ENCODE data around the gene ASIC2. TPM values are rescaled to one million over a fixed set of nuclear protein-coding genes. Genes with fewer than 3 reads are reported as not detected.
"Not testable (repeated sequence)": the region's sequence is repeated elsewhere in the genome, so short reads cannot be mapped to it uniquely, and the experiment has no call there.

The ASIC2 gene
- total RNA-seq, 2 experiments from 2014 or later: not detected

- TF ChIP-seq, protein P1, sequence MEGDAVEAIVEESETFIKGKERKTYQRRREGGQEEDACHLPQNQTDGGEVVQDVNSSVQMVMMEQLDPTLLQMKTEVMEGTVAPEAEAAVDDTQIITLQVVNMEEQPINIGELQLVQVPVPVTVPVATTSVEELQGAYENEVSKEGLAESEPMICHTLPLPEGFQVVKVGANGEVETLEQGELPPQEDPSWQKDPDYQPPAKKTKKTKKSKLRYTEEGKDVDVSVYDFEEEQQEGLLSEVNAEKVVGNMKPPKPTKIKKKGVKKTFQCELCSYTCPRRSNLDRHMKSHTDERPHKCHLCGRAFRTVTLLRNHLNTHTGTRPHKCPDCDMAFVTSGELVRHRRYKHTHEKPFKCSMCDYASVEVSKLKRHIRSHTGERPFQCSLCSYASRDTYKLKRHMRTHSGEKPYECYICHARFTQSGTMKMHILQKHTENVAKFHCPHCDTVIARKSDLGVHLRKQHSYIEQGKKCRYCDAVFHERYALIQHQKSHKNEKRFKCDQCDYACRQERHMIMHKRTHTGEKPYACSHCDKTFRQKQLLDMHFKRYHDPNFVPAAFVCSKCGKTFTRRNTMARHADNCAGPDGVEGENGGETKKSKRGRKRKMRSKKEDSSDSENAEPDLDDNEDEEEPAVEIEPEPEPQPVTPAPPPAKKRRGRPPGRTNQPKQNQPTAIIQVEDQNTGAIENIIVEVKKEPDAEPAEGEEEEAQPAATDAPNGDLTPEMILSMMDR (IDR thresholded peaks at IDR 0.05): no peak
Measured at GRCh38 chr17:32995416-32996045, 297.6 kb downstream of the ASIC2 start.

DNA sequence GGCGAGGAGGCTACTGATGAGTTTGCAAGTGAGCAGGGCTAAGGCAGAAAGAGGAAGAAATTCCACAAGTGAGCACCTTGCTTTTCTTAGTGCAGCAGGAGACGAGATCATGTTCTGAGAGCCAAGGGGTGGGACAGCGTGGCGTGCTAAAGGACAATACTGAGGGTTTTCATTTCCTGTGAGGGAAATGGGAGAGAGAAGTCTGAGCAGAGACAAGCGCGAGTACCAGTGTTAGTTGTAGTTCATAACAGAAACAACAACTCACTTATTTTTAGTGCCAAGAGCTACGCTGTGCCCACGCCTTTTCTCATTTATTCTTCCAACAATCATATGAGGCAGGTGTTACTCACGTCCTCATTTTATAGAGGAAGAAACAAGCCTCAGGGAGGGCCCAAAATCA is 299.1 kb downstream of the ASIC2 start:
- peaks cover 4% of the 10 kb centered on the region for H3K9me3 Mint-ChIP-seq
- TF ChIP-seq, protein P1 (IDR thresholded peaks at IDR 0.05): no peak

More at GRCh38 chr17:32995416-32996045, 297.6 kb downstream of the ASIC2 start:
- CTCF ChIA-PET: interaction anchor here (1.4 kb wide), 1 partner anchor 212 kb away, joined by 4 read pairs; no protein-coding TSS in a partner anchor
- Mint-ChIP-seq H3K4me1 (ENCODE audit: low read depth) (peaks cover 2% of the 10 kb centered on the region), H3K27ac (no peak overlapping the region), H3K27me3 (peaks cover 25% of the 10 kb centered on the region), H3K4me3 (no peak overlapping the region), H3K36me3 (ENCODE audit: low read depth) (no peaks in the 10 kb centered on the region), H3K9me3 (no peaks in the 10 kb centered on the region)
- intact Hi-C loops (cut with micrococcal nuclease): no loop called here
- DNase-seq (no peak), ATAC-seq (no peak)
- POLR2A ChIA-PET: no interaction called here

DNA sequence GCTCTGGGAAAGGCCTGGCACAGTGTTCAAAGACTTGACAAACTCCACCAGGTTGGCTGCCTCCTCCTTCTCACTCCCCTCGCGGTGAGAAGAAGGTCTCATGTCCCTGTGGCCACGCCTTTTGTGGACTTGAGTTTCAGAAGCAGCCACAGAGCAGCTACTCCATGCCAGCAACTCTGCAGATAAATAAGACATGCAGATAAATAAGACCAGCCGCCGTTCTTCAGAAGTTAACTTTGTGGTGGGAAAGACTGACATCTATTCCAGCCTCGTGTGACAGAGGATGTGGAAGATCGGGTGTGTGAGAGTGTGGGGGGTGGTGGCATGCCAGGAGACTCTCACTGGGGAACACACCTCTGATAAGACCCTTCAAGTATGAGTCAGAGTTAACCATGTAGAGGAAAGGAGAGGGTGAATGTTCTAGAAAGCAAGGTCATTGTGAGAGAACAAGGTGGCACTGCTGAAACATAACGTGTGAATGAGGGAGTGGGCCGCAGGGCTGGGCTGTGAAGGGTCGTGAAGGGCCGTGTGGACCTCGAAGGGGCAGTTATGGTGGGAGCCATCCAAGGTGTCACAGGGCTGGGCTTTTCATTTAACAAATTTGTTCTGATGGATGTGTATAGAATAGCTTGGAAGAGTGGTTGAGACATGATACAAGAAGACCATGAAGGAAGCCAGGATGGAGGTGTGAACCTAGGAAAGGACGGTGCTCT is 300.6 kb downstream of the ASIC2 start:
- H3K4me3 Mint-ChIP-seq: no peak overlapping the region
- POLR2A ChIA-PET: interaction anchor here (1.0 to 1.1 kb wide), 2 partner anchors 82 to 147 kb away, joined by 3 read pairs; no protein-coding TSS in a partner anchor
- H3K27ac Mint-ChIP-seq: no peak overlapping the region
- no peaks in the 10 kb centered on the region for H3K36me3 Mint-ChIP-seq (ENCODE audit: low read depth)
- ATAC-seq (no peak), DNase-seq (no peak)
- intact Hi-C loops (cut with micrococcal nuclease): no loop called here
- CTCF ChIA-PET: no interaction called here
- TF ChIP-seq, protein P1 (IDR thresholded peaks at IDR 0.05): no peak
- peaks cover 11% of the 10 kb centered on the region for H3K9me3 Mint-ChIP-seq
- H3K4me1 Mint-ChIP-seq (ENCODE audit: low read depth): no peaks in the 10 kb centered on the region
- peaks cover 9% of the 10 kb centered on the region for H3K27me3 Mint-ChIP-seq

More for the DNA sequence above, 299.1 kb downstream of the ASIC2 start:
- Mint-ChIP-seq H3K27me3 (peaks cover 18% of the 10 kb centered on the region), H3K4me1 (ENCODE audit: low read depth) (peaks cover 2% of the 10 kb centered on the region), H3K4me3 (no peak overlapping the region), H3K27ac (no peak overlapping the region), H3K36me3 (ENCODE audit: low read depth) (no peaks in the 10 kb centered on the region)
- DNase-seq (no peak), ATAC-seq (no peak)
- intact Hi-C loops (cut with micrococcal nuclease): no loop called here
- ChIA-PET CTCF (no interaction called here), POLR2A (no interaction called here)

DNA sequence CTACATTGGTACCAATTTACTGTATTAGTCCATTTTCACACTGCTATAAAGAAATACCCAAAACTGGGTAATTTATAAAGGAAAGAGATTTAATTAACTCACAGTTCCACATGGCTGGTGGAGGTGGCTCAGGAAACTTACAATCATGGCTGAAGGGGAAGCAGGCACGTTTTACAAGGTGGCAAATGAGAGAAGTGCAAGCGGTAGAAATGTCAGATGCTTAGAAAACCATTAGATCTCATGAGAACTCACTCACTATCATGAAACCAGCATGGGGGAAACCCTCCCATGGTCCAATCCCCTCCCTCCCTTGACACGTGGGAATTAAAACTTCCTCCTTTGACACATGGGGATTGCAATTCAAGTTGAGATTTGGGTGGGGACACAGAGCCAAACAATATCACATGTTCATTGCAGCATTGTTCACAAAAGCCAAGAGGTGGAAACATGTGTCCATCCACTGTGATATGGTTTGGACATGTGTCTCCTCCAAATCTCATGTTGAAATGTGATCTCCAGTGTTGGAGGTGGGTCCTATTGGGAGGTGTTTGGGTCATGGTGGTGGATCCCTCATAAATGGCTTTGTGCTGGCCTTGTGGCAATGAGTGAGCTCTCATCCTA is 304.5 kb downstream of the ASIC2 start:
- CTCF ChIA-PET: interaction anchor here (1.7 kb wide), 1 partner anchor 47 kb away, joined by 3 read pairs; no protein-coding TSS in a partner anchor
- H3K9me3 Mint-ChIP-seq: peaks cover 11% of the 10 kb centered on the region
- H3K27ac Mint-ChIP-seq: no peak overlapping the region
- no peak for ATAC-seq
- POLR2A ChIA-PET: no interaction called here
- intact Hi-C loops (cut with micrococcal nuclease): no loop called here
- DNase-seq: no peak
- no peaks in the 10 kb centered on the region for H3K4me1 Mint-ChIP-seq (ENCODE audit: low read depth)
- H3K36me3 Mint-ChIP-seq (ENCODE audit: low read depth): no peaks in the 10 kb centered on the region
- peaks cover 4% of the 10 kb centered on the region for H3K27me3 Mint-ChIP-seq
- no peak overlapping the region for H3K4me3 Mint-ChIP-seq
- TF ChIP-seq, protein P1 (IDR thresholded peaks at IDR 0.05): no peak

GRCh38 chr17:32987868-32988267 is 305.2 kb downstream of the ASIC2 start:
- H3K27ac Mint-ChIP-seq; ATAC-seq; POLR2A ChIA-PET; H3K4me3 Mint-ChIP-seq; H3K27me3 Mint-ChIP-seq; H3K36me3 Mint-ChIP-seq (ENCODE audit: low read depth); DNase-seq; H3K4me1 Mint-ChIP-seq (ENCODE audit: low read depth); intact Hi-C loops (cut with micrococcal nuclease): not testable (repeated sequence)
- CTCF ChIA-PET: interaction anchor here (0.9 kb wide), 1 partner anchor 10 kb away, joined by 3 read pairs; no protein-coding TSS in a partner anchor
- H3K9me3 Mint-ChIP-seq: peaks cover 11% of the 10 kb centered on the region

DNA sequence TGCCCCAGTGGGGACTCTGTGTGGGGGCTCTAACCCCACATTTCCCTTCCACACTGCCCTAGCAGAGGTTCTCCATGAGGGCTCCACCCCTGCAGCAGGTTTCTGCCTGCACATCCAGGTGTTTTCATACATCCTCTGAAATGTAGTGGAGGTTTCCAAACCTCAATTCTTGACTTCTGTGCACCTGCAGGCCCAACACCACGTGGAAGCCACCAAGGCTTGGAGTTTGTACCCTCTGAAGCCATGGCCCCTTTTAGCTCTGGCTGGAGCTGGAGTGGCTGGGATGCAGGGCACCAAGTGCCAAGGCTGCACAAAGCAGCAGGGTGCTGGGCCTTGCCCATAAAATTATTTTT is 305.7 kb downstream of the ASIC2 start:
- H3K27me3 Mint-ChIP-seq; POLR2A ChIA-PET; H3K4me1 Mint-ChIP-seq (ENCODE audit: low read depth); H3K4me3 Mint-ChIP-seq; ATAC-seq; intact Hi-C loops (cut with micrococcal nuclease); DNase-seq; H3K27ac Mint-ChIP-seq; H3K36me3 Mint-ChIP-seq (ENCODE audit: low read depth): not testable (repeated sequence)
- peaks cover 11% of the 10 kb centered on the region for H3K9me3 Mint-ChIP-seq
- CTCF ChIA-PET: interaction anchor here (0.9 kb wide), 1 partner anchor 10 kb away, joined by 3 read pairs; no protein-coding TSS in a partner anchor

Data from activated CD8-positive, alpha-beta T cell treated with anti-CD3 and anti-CD28 coated beads for 36 hours (primary cell).